CD4-positive, alpha-beta T cell (primary cell): ENCODE data around the gene TAS2R60. TPM values are rescaled to one million over a fixed set of nuclear protein-coding genes. Genes with fewer than 3 reads are reported as not detected.
"Not testable (repeated sequence)": the region's sequence is repeated elsewhere in the genome, so short reads cannot be mapped to it uniquely, and the experiment has no call there.

ENCODE experiments used
- ATAC-seq: fragments of 200-7000 bp; cut with Tn5 transposase; one replicate; pipeline ENCODE4 v1.10.0; 2022; ENCODE audit warnings: mild to moderate bottlenecking; ENCODE audit not compliant: poor library complexity
- CTCF ChIA-PET: fragments of 350-600 bp; sonication (Branson Sonifier 250); formaldehyde crosslinking; loops from one replicate; lab custom pipeline; 2021; ENCODE audit warnings: antibody characterized with exemption, inconsistent platforms; lab: Charles Lee
- POLR2A ChIA-PET: fragments of 350-600 bp; sonication (Branson Sonifier 250); formaldehyde crosslinking; loops from one replicate; lab custom pipeline; 2021; ENCODE audit warnings: antibody characterized with exemption, inconsistent platforms; lab: Charles Lee
- DNase-seq, 14 experiments: peaks; one replicate each; pipeline ENCODE4 v3.0.0-alpha.2; 2013 to 2020; ENCODE audit warnings: mixed read lengths in 2 of 14
- H3K27ac ChIP-seq, 2 donors: one replicate each; pipeline versions ENCODE4 v1.5.1 to v1.7.0; 2013; ENCODE audit warnings: low read length in 2 of 2, low read depth in 1 of 2, mild to moderate bottlenecking in 1 of 2
- H3K27me3 ChIP-seq, 2 experiments: 1 replicate in 1 of 2; 2 replicates in 1 of 2; pipeline versions ENCODE4 v1.6.1 to v1.7.0; 2013; ENCODE audit warnings: low read length in 2 of 2, control low read depth in 1 of 2, mild to moderate bottlenecking in 1 of 2, moderate library complexity in 1 of 2; ENCODE audit not compliant: insufficient read depth in 2 of 2, control insufficient read depth in 1 of 2
- H3K36me3 ChIP-seq: one replicate; pipeline ENCODE4 v1.6.1; 2013; ENCODE audit warnings: low read length, control low read depth; ENCODE audit not compliant: insufficient read depth
- H3K4me1 ChIP-seq: one replicate; pipeline ENCODE4 v1.6.1; 2013; ENCODE audit warnings: low read length, control low read depth; ENCODE audit not compliant: insufficient read depth
- H3K4me3 ChIP-seq: one replicate; pipeline ENCODE4 v1.5.1; 2013; ENCODE audit warnings: mild to moderate bottlenecking, low read length, moderate library complexity
- H3K9me3 ChIP-seq, 2 experiments: 1 replicate in 1 of 2; 2 replicates in 1 of 2; pipeline versions ENCODE4 v1.6.1 to v1.7.0; 2013; ENCODE audit warnings: low read length in 2 of 2, mild to moderate bottlenecking in 2 of 2, control low read depth in 1 of 2, moderate library complexity in 1 of 2; ENCODE audit not compliant: control insufficient read depth in 1 of 2, insufficient read depth in 1 of 2
- H3K27ac Mint-ChIP-seq: one replicate; pipeline ENCODE4 v1.8.0; 2020; ENCODE audit warnings: mixed read lengths
- H3K27me3 Mint-ChIP-seq: one replicate; pipeline ENCODE4 v1.8.0; 2021; ENCODE audit warnings: mixed read lengths
- H3K36me3 Mint-ChIP-seq: one replicate; pipeline ENCODE4 v1.8.0; 2021; ENCODE audit warnings: low read depth, mixed read lengths
- H3K4me1 Mint-ChIP-seq: one replicate; pipeline ENCODE4 v1.8.0; 2021; ENCODE audit warnings: low read depth, mixed read lengths
- H3K4me3 Mint-ChIP-seq: one replicate; pipeline ENCODE4 v1.8.0; 2020; ENCODE audit warnings: mild to moderate bottlenecking, mixed read lengths
- H3K9me3 Mint-ChIP-seq: one replicate; pipeline ENCODE4 v1.8.0; 2020; ENCODE audit warnings: mixed read lengths
- intact Hi-C, 2 experiments: fragments of 100-400 bp; cut with DNase I in 1 of 2; cut with micrococcal nuclease in 1 of 2; formaldehyde crosslinking; loops; one replicate each; pipeline versions ENCODE4 v1.15.1 to v1.9.0; 2023 to 2025; cut with DNase I, micrococcal nuclease
- total RNA-seq, 174 experiments: library from RNA in 2 of 174; stranded (reverse) in 2 of 174; gene quantifications; one replicate each; pipeline ENCODE4 v1.2.3 and lab custom pipeline; 2021 to 2026
- TF ChIP-seq, protein P1 (sequence below): fragments of 200-600 bp; IDR thresholded peaks from one replicate; pipeline ENCODE4 v1.8.0; 2022; ENCODE audit warnings: antibody characterized with exemption, mild to moderate bottlenecking

TAS2R60 gene
- total RNA-seq, 2 experiments from 2014 or later = 0.47 to 0.61 TPM

DNA sequence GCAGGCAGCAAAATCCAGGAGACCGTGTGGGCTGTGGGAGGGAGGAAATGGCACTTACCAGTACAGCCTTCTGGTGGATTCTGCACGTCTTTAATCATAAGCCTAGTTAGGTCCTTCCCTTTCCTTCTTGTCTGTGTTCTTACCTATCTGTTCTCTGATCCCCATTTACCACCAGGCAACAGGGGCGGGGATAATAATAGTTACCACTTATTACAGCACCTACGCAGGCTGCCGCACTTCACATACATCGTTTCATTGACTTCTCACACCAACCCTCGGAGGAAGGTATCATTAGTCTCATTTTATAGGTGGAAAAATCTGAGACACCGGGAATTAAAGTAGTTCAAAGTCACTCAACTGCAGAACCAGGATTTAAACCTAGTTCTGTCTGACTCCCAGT lies 30.1 kb upstream of the TAS2R60 start:
- H3K4me1 Mint-ChIP-seq = peaks cover 58% of the 10 kb centered on the region
- H3K4me3 Mint-ChIP-seq = no peak overlapping the region
- no peaks in the 10 kb centered on the region for H3K27me3 Mint-ChIP-seq
- intact Hi-C loops = no loop called here
- POLR2A ChIA-PET = no interaction called here
- TF ChIP-seq, protein P1, sequence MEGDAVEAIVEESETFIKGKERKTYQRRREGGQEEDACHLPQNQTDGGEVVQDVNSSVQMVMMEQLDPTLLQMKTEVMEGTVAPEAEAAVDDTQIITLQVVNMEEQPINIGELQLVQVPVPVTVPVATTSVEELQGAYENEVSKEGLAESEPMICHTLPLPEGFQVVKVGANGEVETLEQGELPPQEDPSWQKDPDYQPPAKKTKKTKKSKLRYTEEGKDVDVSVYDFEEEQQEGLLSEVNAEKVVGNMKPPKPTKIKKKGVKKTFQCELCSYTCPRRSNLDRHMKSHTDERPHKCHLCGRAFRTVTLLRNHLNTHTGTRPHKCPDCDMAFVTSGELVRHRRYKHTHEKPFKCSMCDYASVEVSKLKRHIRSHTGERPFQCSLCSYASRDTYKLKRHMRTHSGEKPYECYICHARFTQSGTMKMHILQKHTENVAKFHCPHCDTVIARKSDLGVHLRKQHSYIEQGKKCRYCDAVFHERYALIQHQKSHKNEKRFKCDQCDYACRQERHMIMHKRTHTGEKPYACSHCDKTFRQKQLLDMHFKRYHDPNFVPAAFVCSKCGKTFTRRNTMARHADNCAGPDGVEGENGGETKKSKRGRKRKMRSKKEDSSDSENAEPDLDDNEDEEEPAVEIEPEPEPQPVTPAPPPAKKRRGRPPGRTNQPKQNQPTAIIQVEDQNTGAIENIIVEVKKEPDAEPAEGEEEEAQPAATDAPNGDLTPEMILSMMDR = no peak
- Histone ChIP-seq H3K27me3 (no peaks in the 10 kb centered on the region), H3K4me1 (peaks cover 21% of the 10 kb centered on the region), H3K36me3 (no peaks in the 10 kb centered on the region), H3K9me3 (no peaks in the 10 kb centered on the region), H3K27ac (no peak overlapping the region), H3K4me3 (no peak overlapping the region)
- CTCF ChIA-PET = no interaction called here
- no peaks in the 10 kb centered on the region for H3K9me3 Mint-ChIP-seq
- no peak for DNase-seq
- peaks cover 28% of the 10 kb centered on the region for H3K36me3 Mint-ChIP-seq
- no peak for ATAC-seq
- H3K27ac Mint-ChIP-seq = no peak overlapping the region

DNA sequence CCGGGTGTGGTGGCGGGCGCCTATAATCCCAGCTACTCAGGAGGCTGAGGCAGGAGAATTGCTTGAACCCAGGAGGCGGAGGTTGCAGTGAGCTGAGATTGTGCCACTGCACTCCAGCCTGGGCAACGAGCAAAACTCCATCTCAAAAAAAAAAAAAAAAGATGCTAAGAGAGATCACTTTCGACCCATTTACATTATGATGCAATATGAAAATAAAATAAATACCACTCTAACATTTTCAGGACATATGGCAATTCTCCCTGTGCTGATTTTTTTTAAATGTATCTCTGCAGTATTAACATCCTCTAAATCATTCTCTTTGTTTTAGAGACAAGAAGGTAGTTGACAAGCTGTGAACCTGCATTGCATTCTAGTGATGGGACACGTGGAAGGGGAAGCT lies 28.0 kb upstream of the TAS2R60 start:
- H3K4me3 Mint-ChIP-seq, H3K27ac ChIP-seq, H3K27me3 Mint-ChIP-seq, H3K4me3 ChIP-seq, H3K36me3 ChIP-seq, H3K9me3 ChIP-seq, H3K27me3 ChIP-seq, H3K4me1 ChIP-seq, DNase-seq, H3K9me3 Mint-ChIP-seq, H3K27ac Mint-ChIP-seq, ATAC-seq: not testable (repeated sequence)
- Mint-ChIP-seq H3K36me3 (peaks cover 49% of the 10 kb centered on the region), H3K4me1 (peaks cover 58% of the 10 kb centered on the region)
- POLR2A ChIA-PET = interaction anchor here (1.0 to 2.0 kb wide), 2 partner anchors 35 to 175 kb away, joined by 3 to 9 read pairs; no protein-coding TSS in a partner anchor
- CTCF ChIA-PET = interaction anchor here (0.7 to 2.6 kb wide), 2 partner anchors 35 to 175 kb away, joined by 5 to 16 read pairs; no protein-coding TSS in a partner anchor
- intact Hi-C loops = loop anchor here (1.0 to 5.0 kb wide), 3 partner anchors 113 to 408 kb away; no protein-coding TSS in a partner anchor

DNA sequence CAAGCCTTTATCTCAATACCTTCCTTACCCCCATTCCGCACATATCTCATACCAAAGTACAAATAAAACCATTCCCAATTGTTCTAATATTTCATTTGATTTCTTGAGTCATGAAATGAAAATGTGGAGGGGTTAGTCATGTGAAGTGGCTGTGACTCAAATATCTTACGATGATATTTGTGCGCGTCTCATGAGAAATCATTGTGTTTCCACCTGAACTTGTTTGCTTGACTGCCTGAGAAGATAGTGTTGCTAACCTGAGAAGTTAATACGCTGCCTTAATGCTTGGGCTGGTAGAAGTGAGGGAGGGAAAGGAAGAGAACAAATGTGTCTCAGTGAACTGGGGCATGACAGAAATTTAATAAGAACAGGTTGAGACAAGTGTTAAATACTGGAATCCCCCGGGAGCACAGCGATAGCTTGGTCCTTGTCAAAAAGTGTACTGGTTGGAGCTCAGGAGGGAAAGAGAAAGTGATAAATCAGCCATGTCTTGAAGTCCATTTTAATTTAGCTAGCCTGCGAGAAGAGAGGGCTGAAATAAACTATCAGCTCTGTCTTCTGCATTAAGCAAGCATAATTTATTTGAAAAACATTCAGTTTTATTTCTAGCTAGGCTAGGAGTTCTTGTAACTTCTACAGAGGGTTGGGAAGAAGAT lies 27.4 kb upstream of the TAS2R60 start:
- no peak overlapping the region for H3K27ac Mint-ChIP-seq
- CTCF ChIA-PET = interaction anchor here (1.3 to 2.6 kb wide), 3 partner anchors 32 to 175 kb away, joined by 5 to 16 read pairs (median 14); no protein-coding TSS in a partner anchor
- DNase-seq = no peak
- H3K36me3 Mint-ChIP-seq = peaks cover 55% of the 10 kb centered on the region
- Histone ChIP-seq H3K4me1 (no peaks in the 10 kb centered on the region), H3K27me3 (no peaks in the 10 kb centered on the region), H3K27ac (no peak overlapping the region), H3K9me3 (no peaks in the 10 kb centered on the region), H3K36me3 (peaks cover 4% of the 10 kb centered on the region), H3K4me3 (no peak overlapping the region)
- POLR2A ChIA-PET = interaction anchor here (1.0 to 2.0 kb wide), 2 partner anchors 36 to 175 kb away, joined by 3 to 9 read pairs; no protein-coding TSS in a partner anchor
- H3K4me1 Mint-ChIP-seq = peaks cover 52% of the 10 kb centered on the region
- no peak overlapping the region for H3K4me3 Mint-ChIP-seq
- ATAC-seq = no peak
- H3K9me3 Mint-ChIP-seq = no peaks in the 10 kb centered on the region
- intact Hi-C loops = loop anchor here (1.0 to 5.0 kb wide), 6 partner anchors 36 to 409 kb away; no protein-coding TSS in a partner anchor
- no peaks in the 10 kb centered on the region for H3K27me3 Mint-ChIP-seq
- TF ChIP-seq, protein P1 = no peak
